ENCODE data around the gene B3GNT2. TPM values are rescaled to one million over a fixed set of nuclear protein-coding genes. Genes with fewer than 3 reads are reported as not detected.

Gene B3GNT2
- total RNA-seq, 3 donors from 2014 or later = 27.1 to 44.6 (median 30.0) TPM

GRCh38 chr2:62187246-62187645, 8.7 kb upstream of the B3GNT2 start:
- H3K4me1 ChIP-seq (ENCODE audit: low read depth) = no peaks in the 10 kb centered on the region
- ATAC-seq (no peak), DNase-seq (no peak)
- TF ChIP-seq, protein P1, sequence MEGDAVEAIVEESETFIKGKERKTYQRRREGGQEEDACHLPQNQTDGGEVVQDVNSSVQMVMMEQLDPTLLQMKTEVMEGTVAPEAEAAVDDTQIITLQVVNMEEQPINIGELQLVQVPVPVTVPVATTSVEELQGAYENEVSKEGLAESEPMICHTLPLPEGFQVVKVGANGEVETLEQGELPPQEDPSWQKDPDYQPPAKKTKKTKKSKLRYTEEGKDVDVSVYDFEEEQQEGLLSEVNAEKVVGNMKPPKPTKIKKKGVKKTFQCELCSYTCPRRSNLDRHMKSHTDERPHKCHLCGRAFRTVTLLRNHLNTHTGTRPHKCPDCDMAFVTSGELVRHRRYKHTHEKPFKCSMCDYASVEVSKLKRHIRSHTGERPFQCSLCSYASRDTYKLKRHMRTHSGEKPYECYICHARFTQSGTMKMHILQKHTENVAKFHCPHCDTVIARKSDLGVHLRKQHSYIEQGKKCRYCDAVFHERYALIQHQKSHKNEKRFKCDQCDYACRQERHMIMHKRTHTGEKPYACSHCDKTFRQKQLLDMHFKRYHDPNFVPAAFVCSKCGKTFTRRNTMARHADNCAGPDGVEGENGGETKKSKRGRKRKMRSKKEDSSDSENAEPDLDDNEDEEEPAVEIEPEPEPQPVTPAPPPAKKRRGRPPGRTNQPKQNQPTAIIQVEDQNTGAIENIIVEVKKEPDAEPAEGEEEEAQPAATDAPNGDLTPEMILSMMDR (IDR thresholded peaks at IDR 0.05) = no peak
- H3K9me3 ChIP-seq = no peaks in the 10 kb centered on the region
- intact Hi-C loops (cut with DNase I, micrococcal nuclease) = no loop called here
- no peak overlapping the region for H3K4me3 ChIP-seq
- no peaks in the 10 kb centered on the region for H3K36me3 ChIP-seq (ENCODE audit: low read depth)

DNA sequence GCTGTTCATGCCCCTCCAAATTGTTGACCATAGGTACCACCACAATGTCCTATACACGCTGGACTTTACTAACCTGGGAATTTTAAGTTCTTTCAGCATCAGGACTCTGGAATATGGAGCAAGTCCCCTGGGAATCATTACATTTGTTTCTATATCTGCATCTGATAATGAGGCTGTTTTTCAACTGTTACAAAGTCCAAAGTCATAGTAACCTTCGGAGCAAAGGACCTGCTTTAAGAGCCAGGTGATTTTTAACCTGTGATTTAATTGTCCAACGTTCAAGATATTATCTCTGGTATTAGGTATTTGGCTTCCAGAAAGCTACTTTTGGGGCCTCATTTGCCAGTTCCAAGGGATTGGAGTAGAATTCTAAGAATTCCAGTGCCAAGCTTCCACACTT, 7.5 kb upstream of the B3GNT2 start:
- Histone ChIP-seq H3K36me3 (ENCODE audit: low read depth) (no peaks in the 10 kb centered on the region), H3K9me3 (no peaks in the 10 kb centered on the region), H3K4me3 (no peak overlapping the region), H3K4me1 (ENCODE audit: low read depth) (no peaks in the 10 kb centered on the region)
- DNase-seq (no peak), ATAC-seq (no peak)
- intact Hi-C loops (cut with DNase I, micrococcal nuclease) = no loop called here
- TF ChIP-seq, protein P1 (IDR thresholded peaks at IDR 0.05) = no peak

DNA sequence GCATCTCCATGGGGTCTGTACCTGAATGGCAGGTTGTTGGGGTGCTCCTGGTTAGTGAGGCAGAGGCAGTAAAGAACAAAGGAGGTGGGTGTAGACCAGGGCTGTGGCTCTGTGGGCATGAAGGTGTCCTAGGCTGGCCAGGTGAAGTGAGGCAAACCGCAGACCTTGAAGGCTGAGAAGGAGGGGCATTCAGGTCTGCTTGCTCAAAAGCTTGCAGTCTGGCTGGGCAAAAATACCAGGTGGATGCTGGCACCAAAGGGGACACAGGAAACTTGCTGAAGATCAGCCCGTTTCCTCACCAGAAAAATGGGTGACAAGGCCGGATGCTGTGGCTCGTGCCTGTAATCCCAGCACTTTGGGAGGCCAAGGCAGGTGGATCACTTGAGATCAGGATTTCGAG, 6.7 kb upstream of the B3GNT2 start:
- DNase-seq (no peak), ATAC-seq (no peak)
- Histone ChIP-seq H3K4me1 (ENCODE audit: low read depth) (no peaks in the 10 kb centered on the region), H3K4me3 (no peak overlapping the region), H3K9me3 (no peaks in the 10 kb centered on the region), H3K36me3 (ENCODE audit: low read depth) (no peaks in the 10 kb centered on the region)
- intact Hi-C loops (cut with DNase I, micrococcal nuclease) = no loop called here
- TF ChIP-seq, protein P1 (IDR thresholded peaks at IDR 0.05) = no peak

- peak; percentile 23 for ATAC-seq
- DNase-seq = no peak
- intact Hi-C loops (cut with DNase I, micrococcal nuclease) = no loop called here
- TF ChIP-seq, protein P1 (IDR thresholded peaks at IDR 0.05) = no peak
- Histone ChIP-seq H3K36me3 (ENCODE audit: low read depth) (no peaks in the 10 kb centered on the region), H3K4me1 (ENCODE audit: low read depth) (no peaks in the 10 kb centered on the region), H3K9me3 (no peaks in the 10 kb centered on the region), H3K4me3 (no peak overlapping the region)
These were observed 3.1 kb upstream of the B3GNT2 start for GRCh38 chr2:62192811-62193210.

GRCh38 chr2:62194558-62195420, 1.1 kb upstream of the B3GNT2 start:
- H3K36me3 ChIP-seq (ENCODE audit: low read depth) = no peaks in the 10 kb centered on the region
- intact Hi-C loops (cut with DNase I, micrococcal nuclease) = no loop called here
- no peaks in the 10 kb centered on the region for H3K9me3 ChIP-seq
- TF ChIP-seq, protein P1 (IDR thresholded peaks at IDR 0.05) = no peak
- H3K4me3 ChIP-seq = no peak overlapping the region
- ATAC-seq (peak; percentile 6), DNase-seq (peak; percentile 21 to 71 (median 50))
- H3K4me1 ChIP-seq (ENCODE audit: low read depth) = peaks cover 12% of the 10 kb centered on the region

Data from mucosa of descending colon (tissue), 3 donors.